Sigmoid colon (tissue), 7 donors: ENCODE results near the gene COLEC12. TPM values are rescaled to one million over a fixed set of nuclear protein-coding genes. Genes with fewer than 3 reads are reported as not detected.

Source experiments
- DNase-seq: peaks from one replicate; pipeline ENCODE4 v3.0.0-alpha.2; 2019
- H3K27ac ChIP-seq, 4 donors: fragments of 200-600 bp; sonication (generic); one replicate each; pipeline ENCODE4 v1.5.1; 2016 to 2019; ENCODE audit warnings: mild to moderate bottlenecking in 1 of 4
- H3K27me3 ChIP-seq, 3 donors: fragments of 200-600 bp; sonication (generic); one replicate each; pipeline ENCODE4 v1.5.1; 2019; ENCODE audit warnings: mild to moderate bottlenecking in 1 of 3
- H3K36me3 ChIP-seq, 4 donors: fragments of 200-600 bp; sonication (generic); one replicate each; pipeline ENCODE4 v1.5.1; 2016 to 2019
- H3K4me1 ChIP-seq, 4 donors: fragments of 200-600 bp; sonication (generic); one replicate each; pipeline ENCODE4 v1.5.1; 2017 to 2019
- H3K4me3 ChIP-seq, 4 donors: fragments of 200-600 bp; sonication (generic); one replicate each; pipeline ENCODE4 v1.5.1; 2017 to 2019; ENCODE audit warnings: mild to moderate bottlenecking in 2 of 4, moderate library complexity in 1 of 4
- H3K9me3 ChIP-seq, 4 donors: fragments of 200-600 bp in 3 of 4; sonication (generic) in 3 of 4; one replicate each; pipeline versions ENCODE4 v1.5.1 to v1.6.1; 2013 to 2019
- CTCF ChIP-seq, 4 experiments: fragments of 450-650 bp in 3 of 4; fragments of 200-600 bp in 1 of 4; IDR thresholded peaks; one replicate each; pipeline ENCODE4 v1.5.1; 2016 to 2019; ENCODE audit warnings: antibody characterized with exemption in 4 of 4, mild to moderate bottlenecking in 3 of 4, moderate library complexity in 2 of 4
- EP300 ChIP-seq, 4 donors: sonication (generic); formaldehyde crosslinking; IDR thresholded peaks; one replicate each; pipeline ENCODE4 v1.6.1; 2017; ENCODE audit warnings: antibody characterized with exemption in 4 of 4
- POLR2A ChIP-seq, 2 donors: fragments of 450-650 bp; IDR thresholded peaks; one replicate each; pipeline ENCODE4 v1.6.1; 2016; ENCODE audit warnings: antibody characterized with exemption in 2 of 2, mild to moderate bottlenecking in 2 of 2, moderate library complexity in 2 of 2
- POLR2AphosphoS5 ChIP-seq, 4 donors: sonication (generic); formaldehyde crosslinking; IDR thresholded peaks; one replicate each; pipeline ENCODE4 v1.6.1; 2017; ENCODE audit warnings: antibody characterized with exemption in 4 of 4
- WGBS, 2 donors: extraction: QIAGEN DNeasy Blood & Tissue Kit; methylation state at CpG; one replicate each; pipeline ENCODE4 v1.1.7; 2013; 5-methylcytosine and 5-hydroxymethylcytosine counted together
- intact Hi-C: fragments of 100-400 bp; cut with DNase I; formaldehyde crosslinking; loops from one replicate; pipeline ENCODE4 v1.15.1; 2023
- polyA plus RNA-seq, 3 donors: library from polyadenylated mRNA; stranded (reverse); fragments of 200-250 nt; gene quantifications; one replicate each; pipeline ENCODE4 v1.2.3, GENCODE V29; 2013
- total RNA-seq, 4 donors: library from RNA; depleted of rRNA; stranded (reverse); fragments of >200 nt; gene quantifications; one replicate each; pipeline ENCODE4 v1.1.0, GENCODE V29; 2016
- donor health status: healthy with polysubstance abuse.
- donor health status: Bipolar disorder and iron deficiency.
- donor health status: healthy.

COLEC12 gene
- total and polyA plus RNA-seq, 7 donors = 0.69 to 24.7 (median 15.9) TPM

DNA sequence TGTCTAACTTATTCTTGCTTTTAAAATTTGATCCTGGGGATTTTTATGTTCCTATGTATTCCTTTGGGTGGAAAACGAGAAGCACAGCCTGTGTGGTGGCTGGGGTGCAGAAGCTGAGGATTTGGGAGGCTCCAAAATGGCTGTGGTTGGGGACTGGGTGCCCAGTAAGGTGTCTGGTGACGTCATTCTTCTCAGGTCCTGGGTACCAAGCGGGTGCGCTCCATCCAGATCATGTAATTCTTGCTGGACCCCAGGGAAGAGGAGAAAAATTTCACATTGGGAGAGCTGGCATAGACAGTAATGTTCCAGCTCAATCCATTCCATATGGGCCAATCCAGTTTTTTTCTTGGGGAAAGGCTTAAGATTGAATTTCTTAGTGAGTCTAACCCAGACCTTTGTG lies 171.6 kb downstream of the COLEC12 start:
- H3K27ac ChIP-seq = no peak overlapping the region
- intact Hi-C loops = no loop called here
- peaks cover 0 to 31% (median 29%) of the 10 kb centered on the region in 4 donors for H3K4me1 ChIP-seq
- WGBS, 2 donors = 72 to 88% methylated on average over 4 of the region's 4 CpGs
- no peaks in the 10 kb centered on the region for H3K27me3 ChIP-seq
- no peaks in the 10 kb centered on the region for H3K36me3 ChIP-seq
- H3K4me3 ChIP-seq = no peak overlapping the region
- TF ChIP-seq EP300 (IDR thresholded peaks at IDR 0.05) (no peak), POLR2AphosphoS5 (IDR thresholded peaks at IDR 0.05) (no peak), POLR2A (IDR thresholded peaks at IDR 0.05) (no peak), CTCF (IDR thresholded peaks at IDR 0.05) (no peak)
- H3K9me3 ChIP-seq = no peaks in the 10 kb centered on the region
- no peak for DNase-seq

GRCh38 chr18:326846-327245 lies 173.7 kb downstream of the COLEC12 start:
- Histone ChIP-seq H3K4me3 (no peak overlapping the region), H3K27ac (no peak overlapping the region), H3K27me3 (no peaks in the 10 kb centered on the region), H3K36me3 (no peaks in the 10 kb centered on the region), H3K9me3 (no peaks in the 10 kb centered on the region), H3K4me1 (peaks cover 0 to 31% (median 28%) of the 10 kb centered on the region in 4 donors)
- WGBS, 2 donors = 81 to 87% methylated on average over 1 of the region's 1 CpG
- no peak for DNase-seq
- TF ChIP-seq POLR2A (IDR thresholded peaks at IDR 0.05) (no peak), EP300 (IDR thresholded peaks at IDR 0.05) (no peak)
- intact Hi-C loops = no loop called here

GRCh38 chr18:323253-323622 lies 177.3 kb downstream of the COLEC12 start:
- peak overlapping the region in 3 of 4 donors; percentile 40 to 60 (median 41) for H3K27ac ChIP-seq
- H3K4me3 ChIP-seq = no peak overlapping the region
- no peaks in the 10 kb centered on the region for H3K36me3 ChIP-seq
- H3K4me1 ChIP-seq = peaks cover 0 to 26% (median 20%) of the 10 kb centered on the region in 4 donors
- no peaks in the 10 kb centered on the region for H3K27me3 ChIP-seq
- H3K9me3 ChIP-seq = no peaks in the 10 kb centered on the region
- intact Hi-C loops = no loop called here
- TF ChIP-seq POLR2AphosphoS5 (IDR thresholded peaks at IDR 0.05) (peak in 3 of 4 donors; percentile 16 to 25 (median 18)), CTCF (IDR thresholded peaks at IDR 0.05) (no peak)
- WGBS, 2 donors = 48 to 66% methylated on average over 2 of the region's 2 CpGs
- DNase-seq = no peak

DNA sequence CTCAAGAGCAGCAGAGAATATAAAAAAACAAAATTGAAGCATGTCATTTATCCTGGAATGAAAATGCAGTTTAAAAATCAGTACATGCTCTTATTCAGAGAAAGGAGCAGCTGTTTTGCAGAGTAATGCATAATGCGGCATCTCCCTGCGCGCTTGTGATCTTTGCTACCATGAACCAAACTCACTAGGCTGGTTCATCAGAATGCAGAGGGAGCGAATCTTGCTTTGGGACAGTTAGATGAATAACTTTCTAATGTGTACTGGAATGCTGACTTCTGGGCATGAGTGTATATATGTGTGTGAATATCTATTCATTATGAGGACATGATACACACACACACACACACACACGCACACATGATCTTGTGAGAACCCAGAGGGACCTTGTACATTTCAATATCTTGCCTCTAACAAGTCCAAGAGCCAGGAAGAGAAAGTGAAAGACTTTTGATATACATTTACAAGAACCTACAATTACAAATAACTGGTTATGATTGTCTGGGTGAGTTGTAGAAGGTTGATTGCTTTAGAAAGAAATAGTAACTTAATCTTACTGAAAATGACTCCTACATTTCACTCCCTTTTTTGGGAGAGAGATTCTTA lies 178.5 kb downstream of the COLEC12 start:
- intact Hi-C loops = no loop called here
- no peaks in the 10 kb centered on the region for H3K36me3 ChIP-seq
- H3K27ac ChIP-seq = peak overlapping the region in 3 of 4 donors; percentile 9 to 60 (median 41)
- WGBS, 2 donors = 82 to 92% methylated on average over 5 of the region's 5 CpGs
- H3K4me3 ChIP-seq = no peak overlapping the region
- H3K4me1 ChIP-seq = peaks cover 0 to 26% (median 20%) of the 10 kb centered on the region in 4 donors
- no peak for DNase-seq
- TF ChIP-seq POLR2AphosphoS5 (IDR thresholded peaks at IDR 0.05) = no peak
- TF ChIP-seq POLR2A (IDR thresholded peaks at IDR 0.05) = no peak
- no peak for TF ChIP-seq EP300 (IDR thresholded peaks at IDR 0.05)
- TF ChIP-seq CTCF (IDR thresholded peaks at IDR 0.05) = no peak
- H3K27me3 ChIP-seq = no peaks in the 10 kb centered on the region
- H3K9me3 ChIP-seq = no peaks in the 10 kb centered on the region

DNA sequence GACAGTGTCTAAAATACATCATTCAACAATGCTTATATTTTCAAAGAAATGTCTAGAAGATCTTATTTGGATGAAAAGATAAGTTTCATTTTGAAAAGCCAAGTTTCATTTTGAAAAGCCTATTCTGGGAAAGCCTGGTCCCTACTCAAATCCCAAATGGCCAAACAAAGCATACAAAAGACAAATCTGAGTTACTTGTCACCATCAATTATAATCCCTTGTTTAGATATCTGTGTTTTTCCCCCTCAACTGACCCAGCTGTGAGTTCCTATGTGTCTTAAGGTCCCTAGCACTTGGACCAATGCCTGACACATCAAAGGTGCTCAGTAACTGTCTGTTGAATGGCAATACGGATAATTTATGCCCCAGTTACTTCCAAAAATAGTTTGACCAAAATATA lies 180.3 kb downstream of the COLEC12 start:
- Histone ChIP-seq H3K36me3 (no peaks in the 10 kb centered on the region), H3K4me1 (peaks cover 0 to 26% (median 20%) of the 10 kb centered on the region in 4 donors), H3K27me3 (no peaks in the 10 kb centered on the region), H3K9me3 (no peaks in the 10 kb centered on the region), H3K27ac (no peak overlapping the region), H3K4me3 (no peak overlapping the region)
- intact Hi-C loops = no loop called here
- 50 to 59% methylated on average over 1 of the region's 1 CpG for WGBS, 2 donors
- DNase-seq = no peak
- TF ChIP-seq EP300 (IDR thresholded peaks at IDR 0.05) (no peak), POLR2A (IDR thresholded peaks at IDR 0.05) (no peak)

- H3K27ac ChIP-seq = no peak overlapping the region
- no peaks in the 10 kb centered on the region for H3K36me3 ChIP-seq
- no peak overlapping the region for H3K4me3 ChIP-seq
- peaks cover 0 to 26% (median 20%) of the 10 kb centered on the region in 4 donors for H3K4me1 ChIP-seq
- no peak for DNase-seq
- intact Hi-C loops = no loop called here
- no peaks in the 10 kb centered on the region for H3K27me3 ChIP-seq
- TF ChIP-seq POLR2A (IDR thresholded peaks at IDR 0.05) = no peak
- no peak for TF ChIP-seq CTCF (IDR thresholded peaks at IDR 0.05)
- no peak for TF ChIP-seq POLR2AphosphoS5 (IDR thresholded peaks at IDR 0.05)
- TF ChIP-seq EP300 (IDR thresholded peaks at IDR 0.05) = no peak
- no peaks in the 10 kb centered on the region for H3K9me3 ChIP-seq
- WGBS, 2 donors = 87 to 93% methylated on average over 5 of the region's 5 CpGs
These were observed 180.8 kb downstream of the COLEC12 start for GRCh38 chr18:319720-320119.
